Neural crest cell (in vitro differentiated cells): ENCODE measurements around the gene DLGAP5. TPM values are rescaled to one million over a fixed set of nuclear protein-coding genes. Genes with fewer than 3 reads are reported as not detected.

Source experiments
- DNase-seq: peaks from one replicate; pipeline ENCODE4 v3.0.0; 2021; ENCODE audit warnings: low read depth, mixed read lengths, low spot score
- H3K27ac Mint-ChIP-seq: one replicate; pipeline ENCODE4 v1.8.0; 2021; ENCODE audit warnings: mild to moderate bottlenecking, mixed read lengths; ENCODE audit not compliant: unreplicated experiment
- H3K27me3 Mint-ChIP-seq: 2 replicates; pipeline ENCODE4 v1.8.0; 2021; ENCODE audit warnings: low read depth, mild to moderate bottlenecking, mixed read lengths
- H3K36me3 Mint-ChIP-seq: 2 replicates; pipeline ENCODE4 v1.8.0; 2021; ENCODE audit warnings: low read depth, mild to moderate bottlenecking, mixed read lengths
- H3K4me1 Mint-ChIP-seq: 2 replicates; pipeline ENCODE4 v1.8.0; 2021; ENCODE audit warnings: mixed read lengths
- H3K4me3 Mint-ChIP-seq: one replicate; pipeline ENCODE4 v1.8.0; 2021; ENCODE audit warnings: mild to moderate bottlenecking, mixed read lengths
- H3K9me3 Mint-ChIP-seq: 2 replicates; pipeline ENCODE4 v1.8.0; 2021; ENCODE audit warnings: mixed read lengths
- CTCF ChIP-seq: fragments of 200-600 bp; sonication (generic); conservative IDR thresholded peaks from 2 replicates; pipeline ENCODE4 v1.5.0; 2021; ENCODE audit warnings: antibody characterized with exemption, mild to moderate bottlenecking
- total RNA-seq: library from RNA; stranded (reverse); gene quantifications from 2 replicates; pipeline ENCODE4 v1.2.1, GENCODE V29; 2021

DLGAP5 gene
- total RNA-seq, 1 donor from 2014 or later: 89.6 TPM

- Mint-ChIP-seq H3K9me3 (no peaks in the 10 kb centered on the region), H3K27ac (no peak overlapping the region), H3K36me3 (peaks cover 2% of the 10 kb centered on the region), H3K4me1 (peaks cover 24% of the 10 kb centered on the region), H3K4me3 (peak overlapping the region; percentile 47), H3K27me3 (peaks cover 34% of the 10 kb centered on the region)
- no peak for DNase-seq
- TF ChIP-seq CTCF: peak; percentile 45
Measured at GRCh38 chr14:55133416-55133815, 58.0 kb downstream of the DLGAP5 start.

- Mint-ChIP-seq H3K9me3 (no peaks in the 10 kb centered on the region), H3K4me1 (peaks cover 21% of the 10 kb centered on the region), H3K36me3 (peaks cover 2% of the 10 kb centered on the region), H3K4me3 (peak overlapping the region; percentile 14), H3K27me3 (peaks cover 51% of the 10 kb centered on the region), H3K27ac (no peak overlapping the region)
- TF ChIP-seq CTCF: no peak
- DNase-seq: no peak
Measured at GRCh38 chr14:55131370-55132137, 59.8 kb downstream of the DLGAP5 start.

DNA sequence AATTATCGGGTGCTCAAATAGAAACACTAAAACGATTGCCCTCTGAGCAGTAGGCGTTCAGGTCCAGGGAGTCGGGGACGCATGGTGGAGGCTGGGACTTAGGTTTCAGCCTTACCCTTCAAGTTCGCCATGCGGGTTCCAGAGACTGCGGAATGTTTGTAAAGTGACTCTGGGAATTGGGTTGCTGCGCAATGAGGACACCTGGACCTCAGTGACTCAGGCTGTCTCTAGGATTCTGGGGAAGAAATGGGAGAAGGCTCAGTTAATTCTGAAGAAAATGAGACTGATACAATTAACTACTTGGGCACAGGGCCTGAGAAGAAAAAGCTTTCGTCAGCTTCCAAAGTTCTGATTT is 61.2 kb downstream of the DLGAP5 start:
- no peaks in the 10 kb centered on the region for H3K9me3 Mint-ChIP-seq
- DNase-seq: no peak
- peaks cover 21% of the 10 kb centered on the region for H3K4me1 Mint-ChIP-seq
- H3K36me3 Mint-ChIP-seq: peaks cover 2% of the 10 kb centered on the region
- TF ChIP-seq CTCF: no peak
- H3K27ac Mint-ChIP-seq: no peak overlapping the region
- peak overlapping the region; percentile 69 for H3K4me3 Mint-ChIP-seq
- H3K27me3 Mint-ChIP-seq: peaks cover 64% of the 10 kb centered on the region

GRCh38 chr14:55129428-55130195 is 61.8 kb downstream of the DLGAP5 start:
- Mint-ChIP-seq H3K27me3 (peaks cover 66% of the 10 kb centered on the region), H3K4me3 (peak overlapping the region; percentile 69), H3K9me3 (no peaks in the 10 kb centered on the region), H3K36me3 (peaks cover 2% of the 10 kb centered on the region), H3K4me1 (peaks cover 21% of the 10 kb centered on the region), H3K27ac (no peak overlapping the region)
- no peak for TF ChIP-seq CTCF
- DNase-seq: peak; percentile 15

DNA sequence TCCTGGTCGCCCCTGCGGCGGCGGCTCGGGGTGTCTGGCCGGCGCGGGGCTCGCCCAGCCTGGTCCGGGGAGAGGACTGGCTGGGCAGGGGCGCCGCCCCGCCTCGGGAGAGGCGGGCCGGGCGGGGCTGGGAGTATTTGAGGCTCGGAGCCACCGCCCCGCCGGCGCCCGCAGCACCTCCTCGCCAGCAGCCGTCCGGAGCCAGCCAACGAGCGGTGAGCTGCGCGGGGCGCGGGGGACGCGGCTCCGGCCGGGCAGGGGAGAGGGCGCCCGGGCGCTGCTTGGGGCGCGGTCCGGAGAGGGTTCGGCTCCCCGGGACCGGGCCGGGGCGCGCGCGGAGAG is 62.3 kb downstream of the DLGAP5 start, which contains the start of gene LGALS3:
LGALS3 (plus strand) TSS at position 167 of the 342 bp plus-strand sequence. CDS start 8,122 bp downstream, outside the sequence.
- Mint-ChIP-seq H3K27ac (no peak within 1 kb of the TSS), H3K9me3 (no peaks in the 10 kb centered on the region), H3K4me1 (peaks cover 21% of the 10 kb centered on the region), H3K36me3 (peaks cover 2% of the 10 kb centered on the region), H3K27me3 (peaks cover 66% of the 10 kb centered on the region), H3K4me3 (peak within 1 kb of the TSS; percentile 73)
- no peak for TF ChIP-seq CTCF
- no peak for DNase-seq
